Thyroid gland (tissue), 4 donors: ENCODE data around the gene NPIPB6.
"Not testable (repeated sequence)": the region's sequence is repeated elsewhere in the genome, so short reads cannot be mapped to it uniquely, and the experiment has no call there.

Source experiments
- POLR2A ChIP-seq, 2 donors: fragments of 450-650 bp; IDR thresholded peaks; one replicate each; pipeline ENCODE4 v1.6.1; 2017; ENCODE audit warnings: antibody characterized with exemption in 2 of 2, mild to moderate bottlenecking in 2 of 2, moderate library complexity in 1 of 2
- TF ChIP-seq, protein P1 (sequence below), 6 experiments: fragments of 200-600 bp in 3 of 6; fragments of 450-650 bp in 3 of 6; sonication (generic) in 3 of 6; IDR thresholded peaks; one replicate each; pipeline ENCODE4 v1.5.1; 2016 to 2019; ENCODE audit warnings: antibody characterized with exemption in 6 of 6, mild to moderate bottlenecking in 2 of 6, inconsistent platforms in 1 of 6, moderate library complexity in 1 of 6

- TF ChIP-seq, protein P1, sequence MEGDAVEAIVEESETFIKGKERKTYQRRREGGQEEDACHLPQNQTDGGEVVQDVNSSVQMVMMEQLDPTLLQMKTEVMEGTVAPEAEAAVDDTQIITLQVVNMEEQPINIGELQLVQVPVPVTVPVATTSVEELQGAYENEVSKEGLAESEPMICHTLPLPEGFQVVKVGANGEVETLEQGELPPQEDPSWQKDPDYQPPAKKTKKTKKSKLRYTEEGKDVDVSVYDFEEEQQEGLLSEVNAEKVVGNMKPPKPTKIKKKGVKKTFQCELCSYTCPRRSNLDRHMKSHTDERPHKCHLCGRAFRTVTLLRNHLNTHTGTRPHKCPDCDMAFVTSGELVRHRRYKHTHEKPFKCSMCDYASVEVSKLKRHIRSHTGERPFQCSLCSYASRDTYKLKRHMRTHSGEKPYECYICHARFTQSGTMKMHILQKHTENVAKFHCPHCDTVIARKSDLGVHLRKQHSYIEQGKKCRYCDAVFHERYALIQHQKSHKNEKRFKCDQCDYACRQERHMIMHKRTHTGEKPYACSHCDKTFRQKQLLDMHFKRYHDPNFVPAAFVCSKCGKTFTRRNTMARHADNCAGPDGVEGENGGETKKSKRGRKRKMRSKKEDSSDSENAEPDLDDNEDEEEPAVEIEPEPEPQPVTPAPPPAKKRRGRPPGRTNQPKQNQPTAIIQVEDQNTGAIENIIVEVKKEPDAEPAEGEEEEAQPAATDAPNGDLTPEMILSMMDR (IDR thresholded peaks at IDR 0.05): not testable (repeated sequence)
- TF ChIP-seq POLR2A (IDR thresholded peaks at IDR 0.05): not testable (repeated sequence)
Measured at GRCh38 chr16:28382177-28382867, 19.0 kb upstream of the NPIPB6 start.
